Measurements from ENCODE around the gene PTPN18. TPM values are rescaled to one million over a fixed set of nuclear protein-coding genes. Genes with fewer than 3 reads are reported as not detected.

The PTPN18 gene
- total RNA-seq, 4 donors from 2014 or later, result 3.0 to 15.2 (median 7.0) TPM

- H3K27me3 ChIP-seq, result no peaks in the 10 kb centered on the region
- DNase-seq (no peak), ATAC-seq (no peak)
- H3K4me3 ChIP-seq, result no peak overlapping the region
- intact Hi-C loops (cut with DNase I; ENCODE audit: low total_unique reads), result no loop called here
- in situ Hi-C loops (cut with MboI; ENCODE audit: low sequenced_read_pairs in 4 of 4), result no loop called here
- no peaks in the 10 kb centered on the region for H3K9me3 ChIP-seq
- no peak overlapping the region for H3K27ac ChIP-seq
- TF ChIP-seq CTCF (IDR thresholded peaks at IDR 0.05 in 4 of 5, conservative IDR thresholded peaks at IDR 0.05 in 1 of 5) (no peak), POLR2A (IDR thresholded peaks at IDR 0.05) (no peak)
- no peaks in the 10 kb centered on the region for H3K4me1 ChIP-seq
- no peaks in the 10 kb centered on the region for H3K36me3 ChIP-seq
Observed at GRCh38 chr2:130314377-130314776, 41.5 kb upstream of the PTPN18 start.

GRCh38 chr2:130316596-130316995, 39.3 kb upstream of the PTPN18 start:
- intact Hi-C loops (cut with DNase I; ENCODE audit: low total_unique reads), result no loop called here
- no peak overlapping the region for H3K4me3 ChIP-seq
- no peaks in the 10 kb centered on the region for H3K4me1 ChIP-seq
- ATAC-seq (no peak), DNase-seq (no peak)
- no peaks in the 10 kb centered on the region for H3K9me3 ChIP-seq
- in situ Hi-C loops (cut with MboI; ENCODE audit: low sequenced_read_pairs in 4 of 4), result no loop called here
- H3K27ac ChIP-seq, result no peak overlapping the region
- no peaks in the 10 kb centered on the region for H3K36me3 ChIP-seq
- TF ChIP-seq CTCF (IDR thresholded peaks at IDR 0.05 in 4 of 5, conservative IDR thresholded peaks at IDR 0.05 in 1 of 5), result no peak
- no peaks in the 10 kb centered on the region for H3K27me3 ChIP-seq

GRCh38 chr2:130318906-130319305, 37.0 kb upstream of the PTPN18 start:
- H3K9me3 ChIP-seq, result no peaks in the 10 kb centered on the region
- in situ Hi-C loops (cut with MboI; ENCODE audit: low sequenced_read_pairs in 4 of 4) (no loop called here), intact Hi-C loops (cut with DNase I; ENCODE audit: low total_unique reads) (no loop called here)
- ATAC-seq (no peak), DNase-seq (no peak)
- no peak for TF ChIP-seq POLR2A (IDR thresholded peaks at IDR 0.05)
- TF ChIP-seq CTCF (IDR thresholded peaks at IDR 0.05 in 4 of 5, conservative IDR thresholded peaks at IDR 0.05 in 1 of 5), result no peak
- H3K4me3 ChIP-seq, result no peak overlapping the region
- no peaks in the 10 kb centered on the region for H3K4me1 ChIP-seq
- H3K27ac ChIP-seq, result no peak overlapping the region
- H3K27me3 ChIP-seq, result no peaks in the 10 kb centered on the region
- H3K36me3 ChIP-seq, result no peaks in the 10 kb centered on the region

GRCh38 chr2:130319536-130319935, 36.3 kb upstream of the PTPN18 start:
- no peaks in the 10 kb centered on the region for H3K9me3 ChIP-seq
- no peak overlapping the region for H3K4me3 ChIP-seq
- intact Hi-C loops (cut with DNase I; ENCODE audit: low total_unique reads) (no loop called here), in situ Hi-C loops (cut with MboI; ENCODE audit: low sequenced_read_pairs in 4 of 4) (no loop called here)
- peaks cover 0 to 5% (median 0%) of the 10 kb centered on the region in 3 donors for H3K27me3 ChIP-seq
- no peak overlapping the region for H3K27ac ChIP-seq
- TF ChIP-seq CTCF (IDR thresholded peaks at IDR 0.05 in 4 of 5, conservative IDR thresholded peaks at IDR 0.05 in 1 of 5) (no peak), POLR2A (IDR thresholded peaks at IDR 0.05) (no peak)
- H3K36me3 ChIP-seq, result no peaks in the 10 kb centered on the region
- ATAC-seq (no peak), DNase-seq (no peak)
- H3K4me1 ChIP-seq, result no peaks in the 10 kb centered on the region

Measured in gastrocnemius medialis (tissue), 4 donors.